K562 (cell line): Measurements from ENCODE around the gene LAMA2. TPM values are rescaled to one million over a fixed set of nuclear protein-coding genes. Genes with fewer than 3 reads are reported as not detected.

Experiments used
- MNT ChIP-seq, 2 experiments: fragments of 450-650 bp; conservative IDR thresholded peaks; 2 replicates each; pipeline ENCODE4 v1.6.1; 2017; ENCODE audit warnings: mild to moderate bottlenecking in 2 of 2, moderate library complexity in 2 of 2
- RBM15 ChIP-seq: fragments of 200-400 bp; formaldehyde crosslinking; IDR thresholded peaks from 2 replicates; pipeline ENCODE4 v1.6.1; 2018; ENCODE audit warnings: mild to moderate bottlenecking, low read length, moderate library complexity; ENCODE audit not compliant: insufficient read depth
- ZBTB11 ChIP-seq, 3 experiments: fragments of 200-800 bp in 1 of 3; fragments of 250-450 bp in 1 of 3; fragments of 450-650 bp in 1 of 3; sonication (Bioruptor Pico) in 1 of 3; sonication (Bioruptor generic) in 1 of 3; formaldehyde crosslinking in 1 of 3; IDR thresholded peaks; 2 replicates each; pipeline versions ENCODE4 v1.6.1 to v1.8.0; 2016 to 2022; ENCODE audit warnings: mild to moderate bottlenecking in 2 of 3, missing genetic modification characterization in 2 of 3, missing compliant biosample characterization in 1 of 3, moderate library complexity in 1 of 3
- polyA plus RNA-seq, 8 experiments: library from polyadenylated mRNA; depleted of rRNA in 4 of 8; stranded (reverse) in 5 of 8; unstranded in 3 of 8; fragments of >200 nt; fragmentation: Nextera tagmentation in 2 of 8; fragmentation: Illumina TruSeq in 1 of 8; extraction: Ambion mirVana in 2 of 8; extraction: Trizol in 1 of 8; gene quantifications; 2 replicates each; pipeline versions ENCODE4 v1.2.1 to v1.2.3, GENCODE V29; 2011 to 2014; ENCODE audit warnings: inconsistent platforms in 1 of 8, missing spikeins in 1 of 8
- total RNA-seq, 7 experiments: library from RNA; depleted of rRNA in 6 of 7; stranded (reverse); fragments of >200 nt in 6 of 7; fragmentation: Illumina TruSeq in 2 of 7; extraction: Trizol in 2 of 7; gene quantifications; 2 replicates each; pipeline versions ENCODE4 v1.2.1 to v1.2.3, GENCODE V29; 2011 to 2021; ENCODE audit warnings: low replicate concordance in 1 of 7

The LAMA2 gene
- total and polyA plus RNA-seq, 9 of the 15 experiments (the other 6 are each of a cell fraction or from before 2014, with no cell fraction given): 0.04 to 1.5 (median 0.36) TPM

GRCh38 chr6:129498541-129498940 is 615.6 kb downstream of the LAMA2 start (continued):
- TF ChIP-seq RBM15 (no peak), MNT (conservative IDR thresholded peaks at IDR 0.05) (no peak), ZBTB11 (CRISPR knock-in tag; IDR thresholded peaks at IDR 0.05) (no peak)
